Measurements from ENCODE around the gene LSP1.
A peak's percentile ranks its signal among the peaks of the same experiment; 100 is the strongest.
"Not testable (repeated sequence)": the region's sequence is repeated elsewhere in the genome, so short reads cannot be mapped to it uniquely, and the experiment has no call there.

LSP1 gene

GRCh38 chr11:1852877-1853276 lies at the start of gene LSP1:
LSP1 (plus strand) TSS chr11:1853084; CDS start chr11:1853145, 61 bp downstream.
- DNase-seq, result peak; percentile 36 to 42

- DNase-seq, result no peak
Measured at GRCh38 chr11:1803246-1803645, 49.6 kb upstream of the LSP1 start.

- DNase-seq, result not testable (repeated sequence)
Measured at GRCh38 chr11:1803835-1804519, 48.9 kb upstream of the LSP1 start.

- DNase-seq, result no peak
Measured at GRCh38 chr11:1805525-1805924, 47.4 kb upstream of the LSP1 start.

- DNase-seq, result peak in 1 of 2 donors; percentile 43
Measured at GRCh38 chr11:1807264-1807995, 45.5 kb upstream of the LSP1 start.

GRCh38 chr11:1810761-1811160 lies 42.1 kb upstream of the LSP1 start:
- DNase-seq, result no peak

GRCh38 chr11:1812274-1812673 lies 40.6 kb upstream of the LSP1 start:
- DNase-seq, result no peak

- no peak for DNase-seq
Measured at GRCh38 chr11:1812801-1813200, 40.1 kb upstream of the LSP1 start.

GRCh38 chr11:1813356-1813755 lies 39.5 kb upstream of the LSP1 start:
- DNase-seq, result not testable (repeated sequence)

GRCh38 chr11:1814691-1815090 lies 38.2 kb upstream of the LSP1 start:
- no peak for DNase-seq

GRCh38 chr11:1815311-1815710 lies 37.6 kb upstream of the LSP1 start:
- no peak for DNase-seq

- no peak for DNase-seq
Measured at GRCh38 chr11:1815751-1816150, 37.1 kb upstream of the LSP1 start.

GRCh38 chr11:1817000-1817399 lies 35.9 kb upstream of the LSP1 start:
- DNase-seq, result no peak

GRCh38 chr11:1817511-1817910 lies 35.4 kb upstream of the LSP1 start:
- DNase-seq, result no peak

GRCh38 chr11:1819074-1819473 lies 33.8 kb upstream of the LSP1 start:
- DNase-seq, result no peak

GRCh38 chr11:1820463-1821325 lies 32.2 kb upstream of the LSP1 start:
- no peak for DNase-seq

GRCh38 chr11:1821562-1821961 lies 31.3 kb upstream of the LSP1 start:
- DNase-seq, result no peak

- DNase-seq, result no peak
Measured at GRCh38 chr11:1822648-1823375, 30.1 kb upstream of the LSP1 start.

- DNase-seq, result no peak
Measured at GRCh38 chr11:1823376-1824220, 29.3 kb upstream of the LSP1 start.

- DNase-seq, result no peak
Measured at GRCh38 chr11:1824221-1825038, 28.5 kb upstream of the LSP1 start.
